WTC11 (cell line): ENCODE measurements around the gene NAALADL2.

Experiments used
- CTCF ChIP-seq: fragments of 200-600 bp; IDR thresholded peaks from 2 replicates; pipeline ENCODE4 v1.8.0; 2022; ENCODE audit warnings: antibody characterized with exemption
- MAX ChIP-seq: sonication (generic); formaldehyde crosslinking; IDR thresholded peaks from 2 replicates; pipeline ENCODE4 v1.8.0; 2022; ENCODE audit warnings: mild to moderate bottlenecking, missing genetic modification reagents
- NR1H2 ChIP-seq: sonication (generic); formaldehyde crosslinking; IDR thresholded peaks from 2 replicates; pipeline ENCODE4 v1.9.0; 2021; ENCODE audit warnings: mild to moderate bottlenecking, moderate library complexity, missing genetic modification reagents
- USF1 ChIP-seq: sonication (generic); formaldehyde crosslinking; IDR thresholded peaks from 2 replicates; pipeline ENCODE4 v1.8.0; 2022; ENCODE audit warnings: mild to moderate bottlenecking, missing genetic modification reagents
- TF ChIP-seq, protein P1 (sequence below): sonication (generic); formaldehyde crosslinking; conservative IDR thresholded peaks from 2 replicates; pipeline ENCODE4 v1.8.1; 2022; ENCODE audit warnings: mild to moderate bottlenecking, missing genetic modification reagents
- TF ChIP-seq, protein P2 (sequence below): sonication (generic); formaldehyde crosslinking; IDR thresholded peaks from 2 replicates; pipeline ENCODE4 v1.8.1; 2023; ENCODE audit warnings: mild to moderate bottlenecking, missing genetic modification reagents, moderate library complexity

- no peak for TF ChIP-seq USF1 (CRISPR knock-in tag)
- TF ChIP-seq MAX (CRISPR knock-in tag): no peak
- no peak for TF ChIP-seq CTCF
- no peak for TF ChIP-seq NR1H2 (CRISPR knock-in tag)
- TF ChIP-seq, protein P1, sequence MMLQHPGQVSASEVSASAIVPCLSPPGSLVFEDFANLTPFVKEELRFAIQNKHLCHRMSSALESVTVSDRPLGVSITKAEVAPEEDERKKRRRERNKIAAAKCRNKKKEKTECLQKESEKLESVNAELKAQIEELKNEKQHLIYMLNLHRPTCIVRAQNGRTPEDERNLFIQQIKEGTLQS: no peak
- TF ChIP-seq, protein P2, sequence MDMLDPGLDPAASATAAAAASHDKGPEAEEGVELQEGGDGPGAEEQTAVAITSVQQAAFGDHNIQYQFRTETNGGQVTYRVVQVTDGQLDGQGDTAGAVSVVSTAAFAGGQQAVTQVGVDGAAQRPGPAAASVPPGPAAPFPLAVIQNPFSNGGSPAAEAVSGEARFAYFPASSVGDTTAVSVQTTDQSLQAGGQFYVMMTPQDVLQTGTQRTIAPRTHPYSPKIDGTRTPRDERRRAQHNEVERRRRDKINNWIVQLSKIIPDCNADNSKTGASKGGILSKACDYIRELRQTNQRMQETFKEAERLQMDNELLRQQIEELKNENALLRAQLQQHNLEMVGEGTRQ (CRISPR knock-in tag): no peak
These were observed 453.7 kb downstream of the NAALADL2 start for GRCh38 chr3:175312791-175313190.
